IMR-90 (cell line): Measurements from ENCODE around the gene SPRED3. TPM values are rescaled to one million over a fixed set of nuclear protein-coding genes. Genes with fewer than 3 reads are reported as not detected.

ENCODE experiments used
- ATAC-seq: fragments of 200-7000 bp; cut with Tn5 transposase; 2 replicates; pipeline ENCODE4 v1.9.1; 2020; ENCODE audit warnings: low read depth, mild to moderate bottlenecking, moderate library complexity
- BruUV-seq: library from RNA; stranded (reverse); fragments of 400-500 nt; replicated peaks from 2 replicates; lab custom pipeline; 2021; lab: Mats Ljungman, UMichigan
- CTCF ChIA-PET: fragments of 300-600 bp; formaldehyde crosslinking; extraction: SDS; loops from one replicate; lab custom pipeline; 2021; ENCODE audit warnings: antibody characterized with exemption; lab: Yijun Ruan, JAX
- POLR2A ChIA-PET: fragments of 300-600 bp; sonication (Branson Sonifier 250); formaldehyde crosslinking; loops from one replicate; lab custom pipeline; 2022; ENCODE audit warnings: antibody characterized with exemption; ENCODE audit not compliant: unreplicated experiment; lab: Charles Lee
- DNase-seq: peaks from one replicate; pipeline ENCODE4 v3.0.0; 2013
- H2AFZ ChIP-seq: replicated peaks from 2 replicates; pipeline ENCODE3; 2013; ENCODE audit warnings: low read length, mild to moderate bottlenecking; ENCODE audit not compliant: poor library complexity
- H2AK5ac ChIP-seq: 2 replicates; pipeline ENCODE4 v1.6.1; 2013; ENCODE audit warnings: low read depth, low read length, inconsistent platforms
- H2AK9ac ChIP-seq: replicated peaks from 2 replicates; pipeline ENCODE3; 2013; ENCODE audit warnings: mild to moderate bottlenecking, low read depth, low read length, moderate library complexity; ENCODE audit not compliant: poor library complexity
- H2BK120ac ChIP-seq: 2 replicates; pipeline ENCODE4 v1.6.1; 2013; ENCODE audit warnings: low read depth, low read length, inconsistent platforms
- H2BK15ac ChIP-seq: 3 replicates; pipeline ENCODE4 v1.6.1; 2013; ENCODE audit warnings: low read depth, low read length, inconsistent platforms
- H2BK20ac ChIP-seq: 2 replicates; pipeline ENCODE4 v1.6.1; 2013; ENCODE audit warnings: low read depth, mild to moderate bottlenecking, inconsistent platforms, low read length, moderate library complexity
- H2BK5ac ChIP-seq: 2 replicates; pipeline ENCODE4 v1.6.1; 2013; ENCODE audit warnings: mild to moderate bottlenecking, low read depth, low read length, inconsistent platforms; ENCODE audit not compliant: poor library complexity, severe bottlenecking
- H3K14ac ChIP-seq: replicated peaks from 2 replicates; pipeline ENCODE4 v1.6.1; 2013; ENCODE audit warnings: low read depth, low read length, inconsistent platforms
- H3K18ac ChIP-seq: 2 replicates; pipeline ENCODE4 v1.6.1; 2013; ENCODE audit warnings: low read depth, low read length, control low read depth
- H3K23ac ChIP-seq: 2 replicates; pipeline ENCODE4 v1.6.1; 2013; ENCODE audit warnings: low read depth, low read length, inconsistent platforms
- H3K27ac ChIP-seq: 2 replicates; pipeline ENCODE4 v1.5.1; 2013; ENCODE audit warnings: mild to moderate bottlenecking, control low read depth, low read length; ENCODE audit not compliant: insufficient read depth
- H3K27me3 ChIP-seq: 2 replicates; pipeline ENCODE4 v1.6.1; 2013; ENCODE audit warnings: low read length; ENCODE audit not compliant: control insufficient read depth, insufficient read depth
- H3K36me3 ChIP-seq: 2 replicates; pipeline ENCODE4 v1.6.1; 2013; ENCODE audit warnings: low read length, mixed read lengths; ENCODE audit not compliant: control insufficient read depth, insufficient read depth
- H3K4ac ChIP-seq: 2 replicates; pipeline ENCODE4 v1.6.1; 2013; ENCODE audit warnings: low read depth, low read length, inconsistent platforms
- H3K4me1 ChIP-seq: 2 replicates; pipeline ENCODE4 v1.6.1; 2013; ENCODE audit warnings: low read length, mixed read lengths; ENCODE audit not compliant: control insufficient read depth, insufficient read depth
- H3K4me2 ChIP-seq: 2 replicates; pipeline ENCODE4 v1.6.1; 2013; ENCODE audit warnings: low read depth, mild to moderate bottlenecking, control low read depth, low read length, moderate library complexity
- H3K4me3 ChIP-seq: 2 replicates; pipeline ENCODE4 v1.5.1; 2013; ENCODE audit warnings: low read depth, mild to moderate bottlenecking, control low read depth, low read length, moderate library complexity; ENCODE audit not compliant: insufficient read depth
- H3K56ac ChIP-seq: 2 replicates; pipeline ENCODE4 v1.6.1; 2013; ENCODE audit warnings: low read length, inconsistent platforms; ENCODE audit not compliant: insufficient read depth; ENCODE audit errors: extremely low read depth
- H3K79me1 ChIP-seq, 2 experiments: 2 replicates each; pipeline ENCODE4 v1.6.1; 2013; ENCODE audit warnings: low read length in 2 of 2, inconsistent platforms in 1 of 2, low read depth in 1 of 2
- H3K9ac ChIP-seq: 2 replicates; pipeline ENCODE4 v1.6.1; 2013; ENCODE audit warnings: low read depth, low read length, control low read depth
- H3K9me1 ChIP-seq: 2 replicates; pipeline ENCODE4 v1.6.1; 2013; ENCODE audit warnings: low read length, inconsistent platforms; ENCODE audit not compliant: insufficient read depth
- H3K9me3 ChIP-seq: 2 replicates; pipeline ENCODE4 v1.6.1; 2013; ENCODE audit warnings: low read length; ENCODE audit not compliant: control insufficient read depth, insufficient read depth
- H4K20me1 ChIP-seq: 2 replicates; pipeline ENCODE4 v1.6.1; 2013; ENCODE audit warnings: low read length, inconsistent platforms; ENCODE audit not compliant: insufficient read depth
- H4K5ac ChIP-seq: 2 replicates; pipeline ENCODE4 v1.6.1; 2013; ENCODE audit warnings: mild to moderate bottlenecking, low read depth, low read length, control low read depth
- H4K8ac ChIP-seq, 2 experiments: 2 replicates each; pipeline ENCODE4 v1.6.1; 2013; ENCODE audit warnings: low read depth in 2 of 2, low read length in 2 of 2, control low read depth in 1 of 2, inconsistent platforms in 1 of 2
- H4K91ac ChIP-seq: 2 replicates; pipeline ENCODE4 v1.6.1; 2013; ENCODE audit warnings: low read depth, low read length, inconsistent platforms; ENCODE audit not compliant: insufficient read depth
- BHLHE40 ChIP-seq: fragments of 150-350 bp; IDR thresholded peaks from 2 replicates; pipeline ENCODE4 v1.6.1; 2016; ENCODE audit warnings: mild to moderate bottlenecking, low read depth, low read length
- CEBPB ChIP-seq: IDR thresholded peaks from 2 replicates; pipeline ENCODE4 v1.6.1; 2012; ENCODE audit warnings: low read depth, low read length, improper control_type of control experiment
- FOS ChIP-seq: fragments of 150-350 bp; IDR thresholded peaks from 2 replicates; pipeline ENCODE4 v1.6.1; 2016; ENCODE audit warnings: low read depth, low read length
- MAZ ChIP-seq: IDR thresholded peaks from 2 replicates; pipeline ENCODE4 v1.6.1; 2012; ENCODE audit warnings: low read depth, mild to moderate bottlenecking, low read length, improper control_type of control experiment, moderate library complexity, borderline replicate concordance
- MXI1 ChIP-seq: IDR thresholded peaks from 2 replicates; pipeline ENCODE4 v1.6.1; 2012; ENCODE audit warnings: low read depth, mild to moderate bottlenecking, low read length, moderate library complexity, borderline replicate concordance
- NFE2L2 ChIP-seq: fragments of 150-350 bp; IDR thresholded peaks from 2 replicates; pipeline ENCODE4 v1.6.1; 2016; ENCODE audit warnings: low read depth, mild to moderate bottlenecking, low read length
- RAD21 ChIP-seq: IDR thresholded peaks from 2 replicates; pipeline ENCODE4 v1.6.1; 2012; ENCODE audit warnings: low read length, improper control_type of control experiment
- RFX5 ChIP-seq: IDR thresholded peaks from 2 replicates; pipeline ENCODE4 v1.8.0; 2012; ENCODE audit warnings: low read depth, mild to moderate bottlenecking, low read length, moderate library complexity
- SMC3 ChIP-seq: fragments of 150-350 bp; IDR thresholded peaks from 2 replicates; pipeline ENCODE4 v1.6.1; 2016; ENCODE audit warnings: low read depth, mild to moderate bottlenecking, antibody characterized with exemption, low read length, moderate library complexity
- WGBS, 2 experiments: methylation state at CpG; one replicate each; pipeline versions ENCODE4 v1.1.5 to v1.1.7; 2013; ENCODE audit warnings: missing lambda C conversion rate in 2 of 2; ENCODE audit not compliant: insufficient read length in 1 of 2; ENCODE audit errors: extremely low coverage in 2 of 2; 5-methylcytosine and 5-hydroxymethylcytosine counted together
- dilution Hi-C: fragments of 300-500 bp; cut with HindIII; formaldehyde crosslinking; loops from one replicate; pipeline ENCODE4 v1.14.3; 2018; ENCODE audit warnings: low sequenced_read_pairs; ENCODE audit not compliant: unreplicated experiment
- in situ Hi-C: fragments of 300-500 bp; cut with MboI; formaldehyde crosslinking; loops from 3 replicates; pipeline ENCODE4 v1.14.3; 2019; ENCODE audit warnings: low sequenced_read_pairs, inconsistent platforms, mixed read lengths
- intact Hi-C: fragments of 100-400 bp; cut with micrococcal nuclease; formaldehyde crosslinking; loops from 2 replicates; pipeline ENCODE4 v1.10.0; 2022
- polyA plus RNA-seq, 3 experiments: library from polyadenylated mRNA; depleted of rRNA; stranded (reverse); fragments of >200 nt; gene quantifications; 2 replicates each; pipeline ENCODE4 v1.2.3, GENCODE V29; 2012; ENCODE audit warnings: low replicate concordance in 1 of 3
- total RNA-seq: library from RNA; depleted of rRNA; stranded (reverse); fragments of >200 nt; gene quantifications from 2 replicates; pipeline ENCODE4 v1.2.3, GENCODE V29; 2012
- TF ChIP-seq, protein P1 (sequence below): fragments of 150-350 bp; IDR thresholded peaks from 2 replicates; pipeline ENCODE4 v1.6.1; 2017; ENCODE audit warnings: mild to moderate bottlenecking, antibody characterized with exemption, low read length, low read depth
- TF ChIP-seq, protein P2 (sequence below): conservative IDR thresholded peaks from 2 replicates; pipeline ENCODE4 v1.5.1; 2012; ENCODE audit warnings: mild to moderate bottlenecking, low read depth, low read length, improper control_type of control experiment

Gene SPRED3
- total and polyA plus RNA-seq, 2 of the 4 experiments (the other 2 are of a cell fraction) = 0.90 to 7.9 TPM

DNA sequence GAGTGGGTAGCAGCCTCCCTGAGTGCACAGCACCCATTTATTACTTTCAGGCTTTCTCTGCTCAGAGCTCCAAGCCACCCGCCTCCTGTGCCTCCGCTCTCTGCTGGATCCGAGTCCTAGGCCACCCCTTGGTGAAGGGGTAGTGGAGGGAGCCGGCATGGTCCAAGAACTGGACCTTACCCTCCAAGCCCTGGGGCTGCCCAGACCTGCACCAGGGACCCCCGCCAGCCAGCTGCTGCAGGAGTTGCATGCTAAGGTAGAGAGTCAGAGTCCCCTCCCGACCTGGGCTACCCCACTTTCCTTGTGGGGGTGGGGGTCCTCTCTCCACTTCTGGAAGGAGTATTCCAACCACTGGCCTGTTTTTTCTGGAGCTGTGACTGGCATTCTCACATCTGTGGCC lies 16.4 kb downstream of the SPRED3 start (continued):
- no peak for TF ChIP-seq CEBPB

GRCh38 chr19:38405276-38405675 lies 16.8 kb downstream of the SPRED3 start:
- Histone ChIP-seq H4K91ac (no peak overlapping the region), H4K5ac (no peak overlapping the region), H2BK20ac (no peak overlapping the region), H3K4ac (no peak overlapping the region), H2AK9ac (no peak overlapping the region), H3K23ac (no peak overlapping the region), H3K4me1 (no peaks in the 10 kb centered on the region), H3K27me3 (no peaks in the 10 kb centered on the region), H2AK5ac (no peak overlapping the region), H2BK15ac (no peak overlapping the region), H3K4me2 (no peak overlapping the region), H3K9ac (no peak overlapping the region), H4K20me1 (no peaks in the 10 kb centered on the region), H3K79me1 (peaks cover 6 to 12% of the 10 kb centered on the region in 2 experiments; a peak in 3 of 4 replicates), H2BK120ac (no peak overlapping the region), H3K14ac (no peak overlapping the region), H3K27ac (no peak overlapping the region), H2AFZ (no peak overlapping the region), H3K9me3 (no peaks in the 10 kb centered on the region), H3K56ac (no peak overlapping the region), H3K18ac (no peak overlapping the region), H3K9me1 (0 out of 2 replicates have a peak, but pooled peaks cover 3% of the 10 kb centered on the region), H3K36me3 (peaks cover 11% of the 10 kb centered on the region; the same call in 1 of the 2 replicates), H3K4me3 (no peak overlapping the region), H2BK5ac (no peak overlapping the region), H4K8ac (no peak overlapping the region)
- POLR2A ChIA-PET = no interaction called here
- no TSS peak for BruUV-seq
- dilution Hi-C loops = no loop called here
- no peak for TF ChIP-seq CEBPB
- TF ChIP-seq RFX5 = no peak
- no peak for TF ChIP-seq SMC3
- TF ChIP-seq MAZ = no peak
- no peak for TF ChIP-seq BHLHE40
- TF ChIP-seq MXI1 = no peak
- TF ChIP-seq, protein P1, sequence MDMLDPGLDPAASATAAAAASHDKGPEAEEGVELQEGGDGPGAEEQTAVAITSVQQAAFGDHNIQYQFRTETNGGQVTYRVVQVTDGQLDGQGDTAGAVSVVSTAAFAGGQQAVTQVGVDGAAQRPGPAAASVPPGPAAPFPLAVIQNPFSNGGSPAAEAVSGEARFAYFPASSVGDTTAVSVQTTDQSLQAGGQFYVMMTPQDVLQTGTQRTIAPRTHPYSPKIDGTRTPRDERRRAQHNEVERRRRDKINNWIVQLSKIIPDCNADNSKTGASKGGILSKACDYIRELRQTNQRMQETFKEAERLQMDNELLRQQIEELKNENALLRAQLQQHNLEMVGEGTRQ = no peak
- no peak for TF ChIP-seq RAD21
- TF ChIP-seq FOS = no peak
- TF ChIP-seq, protein P2, sequence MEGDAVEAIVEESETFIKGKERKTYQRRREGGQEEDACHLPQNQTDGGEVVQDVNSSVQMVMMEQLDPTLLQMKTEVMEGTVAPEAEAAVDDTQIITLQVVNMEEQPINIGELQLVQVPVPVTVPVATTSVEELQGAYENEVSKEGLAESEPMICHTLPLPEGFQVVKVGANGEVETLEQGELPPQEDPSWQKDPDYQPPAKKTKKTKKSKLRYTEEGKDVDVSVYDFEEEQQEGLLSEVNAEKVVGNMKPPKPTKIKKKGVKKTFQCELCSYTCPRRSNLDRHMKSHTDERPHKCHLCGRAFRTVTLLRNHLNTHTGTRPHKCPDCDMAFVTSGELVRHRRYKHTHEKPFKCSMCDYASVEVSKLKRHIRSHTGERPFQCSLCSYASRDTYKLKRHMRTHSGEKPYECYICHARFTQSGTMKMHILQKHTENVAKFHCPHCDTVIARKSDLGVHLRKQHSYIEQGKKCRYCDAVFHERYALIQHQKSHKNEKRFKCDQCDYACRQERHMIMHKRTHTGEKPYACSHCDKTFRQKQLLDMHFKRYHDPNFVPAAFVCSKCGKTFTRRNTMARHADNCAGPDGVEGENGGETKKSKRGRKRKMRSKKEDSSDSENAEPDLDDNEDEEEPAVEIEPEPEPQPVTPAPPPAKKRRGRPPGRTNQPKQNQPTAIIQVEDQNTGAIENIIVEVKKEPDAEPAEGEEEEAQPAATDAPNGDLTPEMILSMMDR = no peak
- TF ChIP-seq NFE2L2 = no peak
- WGBS, 2 experiments = 80% methylated on average over 2 of the region's 8 CpGs; no CpG with 5 or more reads in 1 of the 2 experiments
- DNase-seq (no peak), ATAC-seq (no peak)
- in situ Hi-C loops = loop anchor here (25.0 kb wide), 1 partner anchor 532 kb away; the partner anchor contains the start of genes MRPS12 and SARS2
- intact Hi-C loops = no loop called here
- CTCF ChIA-PET = interaction anchor here (0.5 to 0.8 kb wide), 2 partner anchors 12 to 229 kb away, joined by 3 to 4 read pairs; no protein-coding TSS in a partner anchor
